GM12873 (cell line): ENCODE measurements around the gene PAX8.

ENCODE experiments used
- TF ChIP-seq, protein P1 (sequence below): IDR thresholded peaks from 2 replicates; pipeline ENCODE4 v1.5.1; 2012; ENCODE audit warnings: low read depth, mild to moderate bottlenecking, moderate library complexity, low read length, control low read depth; ENCODE audit not compliant: insufficient read depth; ENCODE audit errors: missing control alignments

Gene PAX8

DNA sequence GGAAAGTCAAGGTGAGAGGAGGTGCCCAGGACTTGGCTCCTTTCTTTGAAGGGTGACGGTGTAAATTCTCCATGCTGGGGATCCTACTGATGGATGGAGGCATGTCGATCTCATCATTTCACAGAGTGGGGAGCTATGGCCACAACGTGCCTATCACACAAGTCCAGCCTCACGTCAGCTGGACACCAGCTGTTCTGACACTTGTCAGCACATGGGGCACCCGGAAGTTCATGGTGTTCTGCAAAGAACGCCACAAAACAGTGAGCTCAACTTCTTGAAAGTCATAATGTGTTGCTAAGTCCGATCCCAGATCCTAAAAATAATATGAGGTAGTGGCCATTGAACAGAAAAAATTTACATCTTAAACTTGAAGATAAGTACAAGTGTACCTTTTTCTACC lies 12.3 kb downstream of the PAX8 start:
- TF ChIP-seq, protein P1, sequence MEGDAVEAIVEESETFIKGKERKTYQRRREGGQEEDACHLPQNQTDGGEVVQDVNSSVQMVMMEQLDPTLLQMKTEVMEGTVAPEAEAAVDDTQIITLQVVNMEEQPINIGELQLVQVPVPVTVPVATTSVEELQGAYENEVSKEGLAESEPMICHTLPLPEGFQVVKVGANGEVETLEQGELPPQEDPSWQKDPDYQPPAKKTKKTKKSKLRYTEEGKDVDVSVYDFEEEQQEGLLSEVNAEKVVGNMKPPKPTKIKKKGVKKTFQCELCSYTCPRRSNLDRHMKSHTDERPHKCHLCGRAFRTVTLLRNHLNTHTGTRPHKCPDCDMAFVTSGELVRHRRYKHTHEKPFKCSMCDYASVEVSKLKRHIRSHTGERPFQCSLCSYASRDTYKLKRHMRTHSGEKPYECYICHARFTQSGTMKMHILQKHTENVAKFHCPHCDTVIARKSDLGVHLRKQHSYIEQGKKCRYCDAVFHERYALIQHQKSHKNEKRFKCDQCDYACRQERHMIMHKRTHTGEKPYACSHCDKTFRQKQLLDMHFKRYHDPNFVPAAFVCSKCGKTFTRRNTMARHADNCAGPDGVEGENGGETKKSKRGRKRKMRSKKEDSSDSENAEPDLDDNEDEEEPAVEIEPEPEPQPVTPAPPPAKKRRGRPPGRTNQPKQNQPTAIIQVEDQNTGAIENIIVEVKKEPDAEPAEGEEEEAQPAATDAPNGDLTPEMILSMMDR, result no peak

DNA sequence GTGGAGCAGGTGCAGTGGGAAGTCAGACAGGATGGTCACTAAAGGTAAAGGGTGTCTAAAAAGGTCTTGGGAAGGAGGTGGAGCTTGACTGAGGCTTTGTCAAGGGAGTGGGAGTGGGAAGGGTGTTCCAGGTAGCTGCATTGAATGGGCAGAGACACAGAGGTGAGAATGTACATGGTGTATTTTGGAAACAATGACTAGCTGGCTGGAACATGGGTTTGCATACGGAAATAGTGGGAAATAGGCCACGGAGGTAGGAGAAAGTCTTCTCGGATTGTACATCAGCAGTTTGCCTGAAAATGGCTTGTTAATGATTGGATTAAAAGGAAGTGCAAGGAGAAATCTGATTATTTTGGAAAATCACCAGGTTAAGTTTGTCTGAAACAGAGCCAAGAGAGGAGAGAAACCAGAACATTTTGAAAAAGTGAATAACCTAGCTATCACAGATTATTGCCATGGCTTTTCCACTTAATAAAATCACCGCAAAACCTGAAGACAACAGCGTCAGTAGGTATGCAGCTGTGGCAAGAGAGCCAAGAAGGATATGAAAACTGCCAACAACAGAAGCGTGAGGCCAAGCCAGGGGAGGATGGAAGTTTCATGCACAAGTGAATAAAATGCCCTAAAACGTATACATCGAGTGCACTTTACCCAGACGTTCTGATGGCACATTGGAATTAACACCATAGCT lies 13.9 kb downstream of the PAX8 start:
- TF ChIP-seq, protein P1, result no peak

DNA sequence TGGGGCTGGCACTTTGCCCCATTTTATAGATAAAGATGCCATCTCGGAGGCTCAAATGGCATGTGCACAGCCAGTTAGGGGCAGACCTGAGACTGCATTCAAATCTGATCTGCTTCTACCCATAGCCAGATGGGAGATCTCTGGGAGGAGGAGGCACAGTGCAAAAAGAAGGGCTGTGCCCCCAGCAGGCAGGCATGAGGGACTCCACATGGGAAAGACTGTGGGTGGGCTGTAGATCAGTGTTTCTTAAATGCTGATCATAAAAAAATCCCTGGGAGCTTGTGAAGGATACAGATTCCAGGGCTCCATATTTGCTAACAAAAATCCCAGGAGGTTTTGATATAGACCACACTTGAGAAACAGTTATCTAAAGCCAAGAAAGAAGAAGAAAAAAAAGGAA lies 15.2 kb downstream of the PAX8 start:
- TF ChIP-seq, protein P1, result no peak

DNA sequence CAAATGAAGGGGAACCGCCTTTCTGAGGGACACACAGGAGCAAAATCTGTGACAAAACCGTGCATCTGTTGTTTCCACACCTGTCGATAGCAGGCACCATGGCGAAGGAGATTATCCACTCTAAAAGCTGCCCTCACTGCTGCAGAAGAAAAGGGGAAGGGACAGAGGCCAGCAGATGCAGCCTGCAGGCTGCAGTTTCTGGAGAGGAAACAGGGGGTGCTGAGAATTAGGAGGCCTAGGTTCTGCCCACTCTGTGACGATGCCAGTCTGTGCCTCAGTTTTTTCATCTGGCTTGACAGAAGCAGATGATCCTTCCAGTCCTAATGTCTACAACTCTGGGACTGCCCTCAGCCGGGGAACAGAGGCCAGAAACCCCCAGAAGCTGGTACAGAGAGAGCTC lies 17.7 kb downstream of the PAX8 start:
- TF ChIP-seq, protein P1, result no peak

DNA sequence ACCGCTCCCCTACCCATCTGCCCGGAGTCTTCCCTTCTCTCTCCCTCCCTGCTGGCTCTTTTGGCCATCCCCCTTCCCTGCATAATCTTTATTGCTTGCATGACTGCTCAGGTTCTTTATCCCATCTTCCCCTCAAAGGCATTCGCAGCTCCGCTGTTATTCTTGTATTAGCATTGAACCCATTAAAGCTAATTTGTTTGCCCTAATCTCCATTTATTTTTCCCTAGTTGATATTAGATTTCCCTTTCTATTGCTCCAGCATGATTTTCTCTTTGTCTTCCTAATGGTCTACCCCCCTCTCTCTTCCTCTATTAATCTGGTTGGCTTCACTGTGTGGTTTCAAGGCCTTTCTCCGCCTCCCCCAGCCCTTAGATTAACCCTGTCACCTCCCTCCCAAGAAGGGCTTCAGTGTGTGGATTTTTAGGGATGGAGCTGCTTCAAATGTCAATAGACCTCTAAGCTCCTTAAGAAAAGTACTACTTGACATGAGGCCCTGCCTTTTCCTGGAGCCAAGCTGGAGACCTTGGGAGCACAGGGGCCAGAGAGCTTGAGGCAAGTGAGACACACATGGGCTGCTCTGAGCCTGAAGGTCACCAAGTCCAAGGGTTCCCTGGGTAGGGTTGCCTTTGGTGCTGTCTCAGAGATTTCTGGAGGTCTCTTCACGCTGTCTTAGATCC lies 20.1 kb downstream of the PAX8 start:
- TF ChIP-seq, protein P1, result no peak

DNA sequence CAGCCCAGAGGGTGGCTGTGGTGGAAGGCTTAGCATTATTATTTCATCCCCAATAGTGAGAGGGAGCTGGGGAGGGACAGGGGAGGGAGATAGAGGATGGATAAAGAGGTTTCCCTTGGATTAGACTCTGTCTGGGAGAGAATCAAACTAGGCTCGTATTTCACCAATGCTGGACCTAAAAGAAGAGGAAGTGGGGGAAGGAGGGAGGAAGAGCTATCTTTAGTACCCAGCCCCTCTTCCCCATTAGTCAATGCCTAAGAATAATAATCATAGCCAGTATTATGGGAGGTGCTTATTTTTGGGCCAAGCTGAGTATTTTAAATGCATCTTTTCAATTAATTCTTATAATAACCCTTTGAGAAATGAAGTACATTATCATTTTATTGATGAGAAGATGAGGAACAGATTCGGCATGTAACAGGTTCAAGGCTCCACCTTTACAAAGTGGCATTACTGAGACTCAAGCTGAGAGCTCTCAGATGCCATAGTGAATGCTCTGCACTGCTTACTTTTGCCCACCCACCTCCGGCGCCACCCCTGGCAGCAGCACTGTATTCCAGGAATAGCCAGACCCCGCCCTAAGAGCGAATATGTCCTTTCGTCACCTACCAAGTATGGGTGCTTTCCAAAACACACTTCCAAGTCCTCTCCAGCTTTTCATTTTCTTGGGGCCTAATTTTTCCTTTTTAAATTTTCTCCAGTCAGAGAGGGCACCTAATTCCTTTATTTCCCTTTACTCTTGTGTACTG lies 21.0 kb downstream of the PAX8 start:
- TF ChIP-seq, protein P1, result no peak
